ENCODE results near the gene RNF113B.

- TF ChIP-seq CTCF (IDR thresholded peaks at IDR 0.05) (no peak), EZH2 (IDR thresholded peaks at IDR 0.05; ENCODE audit: borderline replicate concordance, insufficient read depth, low read depth, low read length, poor library complexity, severe bottlenecking) (no peak)
These were observed 13.9 kb upstream of the RNF113B start for GRCh38 chr13:98190889-98191444.

Data from B cell (primary cell).